ENCODE results near the gene PLA2G15. TPM values are rescaled to one million over a fixed set of nuclear protein-coding genes. Genes with fewer than 3 reads are reported as not detected.

Gene PLA2G15
- total RNA-seq, 1 donor from 2014 or later = 15.9 TPM

DNA sequence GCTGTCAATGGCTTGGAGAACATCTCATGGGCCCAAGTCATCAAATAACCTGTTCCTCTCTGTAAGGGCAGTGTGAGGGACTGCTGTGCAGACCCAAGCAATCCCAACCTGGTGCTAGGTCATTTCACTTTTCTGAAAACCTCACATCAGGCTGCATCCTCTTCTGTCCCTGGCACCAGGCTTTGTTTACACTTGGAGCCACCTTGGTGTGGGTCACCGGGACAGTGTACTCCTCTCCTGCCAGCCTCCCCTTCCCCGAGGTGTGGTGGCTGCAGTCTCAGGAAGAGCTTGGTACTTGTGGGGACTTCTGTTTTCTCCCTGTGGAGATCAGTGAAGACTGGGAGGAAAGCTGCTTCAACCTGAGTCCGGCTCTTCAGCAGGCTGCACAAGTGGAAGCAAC, 53.1 kb downstream of the PLA2G15 start:
- no peak for DNase-seq (ENCODE audit: low spot score)

DNA sequence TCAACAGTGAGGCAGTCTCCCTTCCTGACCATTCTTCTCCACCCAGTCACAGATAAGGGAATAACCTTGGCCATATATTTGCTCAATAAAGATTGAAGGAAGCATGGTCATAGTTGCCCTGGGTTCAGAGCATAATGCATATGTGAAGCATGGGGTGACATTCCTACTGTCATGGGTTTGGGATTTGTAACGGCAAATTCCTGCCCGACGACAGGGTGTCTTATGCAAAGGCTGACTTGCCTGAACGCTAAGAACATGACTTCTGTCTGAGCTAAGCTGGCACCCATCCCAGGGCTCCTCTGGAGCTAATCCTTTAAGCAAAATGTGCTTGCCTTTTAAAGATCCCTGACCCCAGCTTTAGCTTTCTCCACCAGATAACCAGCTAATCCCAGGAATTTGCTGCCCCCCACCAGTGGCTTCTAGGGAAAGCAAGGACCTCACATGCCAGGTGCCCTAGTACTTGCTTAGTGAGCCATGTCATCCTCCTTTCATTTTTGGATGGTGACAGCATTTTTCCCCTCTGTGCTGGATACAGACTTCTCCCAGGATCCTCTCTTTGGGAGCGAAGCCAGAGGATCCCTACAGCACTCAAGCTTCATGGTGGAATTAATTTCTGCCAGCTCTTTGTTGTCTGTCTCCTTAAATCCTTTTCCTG, 53.9 kb downstream of the PLA2G15 start:
- DNase-seq (ENCODE audit: low spot score) = peak; percentile 53

DNA sequence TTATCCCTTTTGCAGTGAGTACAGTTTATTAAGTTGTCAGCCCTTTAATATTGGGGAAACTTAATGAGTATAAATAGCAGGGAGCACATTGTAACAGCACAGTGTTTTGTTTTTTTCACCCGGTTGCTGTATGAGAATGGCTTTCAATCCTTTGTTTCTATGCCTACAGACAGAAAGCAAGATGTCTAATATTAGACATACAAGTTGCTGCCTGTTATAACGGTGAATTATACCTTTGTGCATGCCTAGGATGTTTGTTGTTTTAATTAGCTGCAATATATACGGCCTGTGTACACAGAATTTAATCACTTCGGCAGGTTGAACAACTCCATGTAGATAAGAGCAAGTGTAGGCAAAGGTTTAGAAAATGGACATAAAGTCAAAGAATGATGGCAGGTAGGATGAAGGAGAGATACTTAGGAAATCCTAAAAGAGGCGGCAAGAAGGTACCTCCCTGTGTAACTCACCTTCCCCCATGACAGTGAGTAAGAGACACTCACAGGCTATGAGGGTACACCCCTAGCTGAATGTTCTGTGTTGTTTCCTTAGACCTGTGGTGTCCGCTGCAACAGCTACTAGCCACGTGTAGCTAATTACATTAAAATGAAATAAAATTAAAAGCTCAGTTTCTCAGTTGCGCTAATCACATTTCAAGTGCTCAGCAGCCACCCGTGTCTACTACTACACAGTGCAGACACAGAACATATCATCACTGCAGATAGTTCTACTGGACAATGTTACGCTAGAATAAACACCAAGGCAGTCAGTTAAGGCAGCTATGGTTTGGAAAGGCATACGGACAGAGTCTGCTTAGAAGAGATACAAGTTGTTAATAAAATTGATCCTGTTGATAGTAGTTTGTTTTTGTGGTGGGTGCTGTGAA, 54.6 kb downstream of the PLA2G15 start:
- DNase-seq (ENCODE audit: low spot score) = no peak

DNA sequence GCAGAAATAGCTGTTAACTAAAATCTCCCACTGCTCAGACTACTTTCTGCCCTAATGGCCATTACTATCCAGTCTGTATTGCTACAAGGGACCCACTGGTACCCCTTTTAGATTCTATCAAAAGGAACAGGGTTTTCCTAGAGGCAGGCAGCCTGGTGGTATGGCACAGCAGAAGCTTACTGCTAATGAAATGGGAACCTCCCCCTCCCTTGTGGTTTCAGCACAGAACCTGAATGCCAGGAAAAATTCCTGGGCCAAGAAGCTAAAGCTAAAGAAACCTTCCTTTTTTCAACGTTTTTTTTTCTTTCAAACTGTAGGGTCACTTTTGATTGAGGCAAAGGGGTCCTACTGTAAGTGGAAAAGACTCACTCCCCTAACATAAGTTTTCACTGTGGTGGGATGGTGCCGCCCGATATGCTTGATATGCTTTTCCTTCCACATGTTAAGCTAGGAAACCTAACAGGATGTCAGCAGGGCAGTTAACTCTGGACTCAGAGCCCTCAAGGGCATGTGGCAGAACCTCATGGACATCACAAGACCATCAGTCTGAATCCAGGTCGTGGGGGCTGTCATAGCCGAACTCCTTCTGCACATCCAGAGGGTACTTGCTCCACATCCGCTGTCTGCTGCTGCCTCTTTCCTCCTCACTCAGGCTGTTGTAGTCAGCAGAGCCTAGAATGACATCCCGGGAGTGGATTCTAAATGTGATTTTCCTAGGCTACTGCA, 55.7 kb downstream of the PLA2G15 start:
- no peak for DNase-seq (ENCODE audit: low spot score)

DNA sequence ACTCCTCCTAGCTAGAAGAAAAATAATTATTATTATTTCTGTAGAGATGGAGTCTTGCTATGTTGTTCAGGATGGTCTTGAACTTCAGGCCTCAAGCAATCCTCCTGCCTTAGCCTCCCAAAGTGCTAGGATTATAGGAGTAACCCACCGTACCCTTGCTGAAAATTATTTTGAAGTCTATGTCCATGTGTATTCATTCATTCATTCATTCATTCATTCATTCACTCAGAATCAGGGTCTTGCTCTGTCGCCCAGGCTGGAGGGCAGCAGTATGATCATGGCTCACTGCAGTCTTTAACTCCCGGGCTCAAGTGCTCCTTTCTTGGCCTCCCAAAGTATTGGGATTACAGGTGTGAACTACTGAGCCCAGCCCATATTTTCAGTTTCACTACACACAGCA, 61.5 kb downstream of the PLA2G15 start:
- DNase-seq (ENCODE audit: low spot score) = no peak

DNA sequence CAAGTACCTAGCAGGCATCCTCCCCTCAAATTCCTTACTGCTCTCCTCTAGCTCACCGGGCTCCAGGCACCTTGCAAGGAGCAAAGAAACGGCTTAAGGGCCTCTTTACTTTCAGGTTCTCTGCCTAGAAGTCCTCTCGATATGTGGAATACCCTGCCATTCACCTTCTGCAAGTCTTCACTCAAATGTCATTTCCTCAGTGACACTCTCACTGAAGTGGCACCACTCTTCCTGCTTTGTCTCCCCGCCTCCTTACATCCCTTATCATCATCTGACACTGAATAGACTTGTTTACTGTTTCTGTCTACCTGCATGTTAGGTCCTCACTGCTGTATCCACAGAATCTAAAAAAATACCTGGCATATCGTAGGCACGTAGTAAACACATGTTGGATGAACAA, 64.6 kb downstream of the PLA2G15 start:
- DNase-seq (ENCODE audit: low spot score) = no peak

DNA sequence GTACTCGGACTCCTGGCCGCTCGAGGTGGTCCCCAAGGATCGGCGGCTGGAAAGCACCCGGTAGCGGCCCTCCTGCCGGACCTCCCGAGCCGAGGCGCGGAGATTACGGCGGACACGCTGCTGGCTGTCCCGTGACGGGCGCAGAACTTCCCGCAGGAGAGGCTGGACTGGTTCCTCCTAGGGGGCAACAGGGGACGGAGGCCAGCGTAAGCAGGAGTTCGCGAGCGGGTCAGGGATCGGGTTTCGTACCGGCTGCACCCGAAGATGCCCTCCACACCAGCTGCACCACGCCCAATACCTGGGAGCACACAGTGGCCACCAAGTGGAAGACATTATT, 65.2 kb downstream of the PLA2G15 start:
- no peak for DNase-seq (ENCODE audit: low spot score)

Other genes starting within 250 kb of the PLA2G15 start
- gene DPEP2, start 245.9 kb upstream of the PLA2G15 start, total RNA-seq = 7.0 TPM
- not detected for gene DPEP2NB, start 229.5 kb upstream of the PLA2G15 start, total RNA-seq
- 15.5 TPM for gene DDX28, start 222.1 kb upstream of the PLA2G15 start, total RNA-seq
- gene DUS2, start 222.1 kb upstream of the PLA2G15 start, total RNA-seq = 26.6 TPM
- 44.0 TPM for gene NFATC3, start 160.0 kb upstream of the PLA2G15 start, total RNA-seq
- gene ESRP2, start 9.2 kb upstream of the PLA2G15 start, total RNA-seq = 127 TPM
- gene SLC7A6, start 19.2 kb downstream of the PLA2G15 start, total RNA-seq = 29.4 TPM
- gene SLC7A6OS, start 65.6 kb downstream of the PLA2G15 start, total RNA-seq = 23.4 TPM
- 64.7 TPM for gene PRMT7, start 65.6 kb downstream of the PLA2G15 start, total RNA-seq
- gene SMPD3, start 203.1 kb downstream of the PLA2G15 start, total RNA-seq = 1.6 TPM